Pancreas (tissue), 10 donors: ENCODE results near the gene TMEM233. TPM values are rescaled to one million over a fixed set of nuclear protein-coding genes. Genes with fewer than 3 reads are reported as not detected.
"Not testable (repeated sequence)": the region's sequence is repeated elsewhere in the genome, so short reads cannot be mapped to it uniquely, and the experiment has no call there.

Experiments
- ATAC-seq, 4 donors: fragments of 200-7000 bp; cut with Tn5 transposase; one replicate each; pipeline versions ENCODE4 v1.8.0 to v1.9.1; 2020; ENCODE audit warnings: mild to moderate bottlenecking in 4 of 4, moderate library complexity in 4 of 4
- DNase-seq, 6 donors: peaks; one replicate each; pipeline ENCODE4 v3.0.0-alpha.2; 2020
- FAIRE-seq: peaks from 2 replicates; lab custom pipeline; 2012; peaks lifted over from hg19 to GRCh38; lab: Jason Lieb, UNC
- H3K27ac ChIP-seq, 4 donors: fragments of 200-600 bp; sonication (generic); 1 replicate in 3 of 4; 2 replicates in 1 of 4; pipeline versions ENCODE4 v1.5.0 to v1.8.0; 2020
- H3K27me3 ChIP-seq, 4 donors: fragments of 200-600 bp; one replicate each; pipeline ENCODE4 v1.8.0; 2021
- H3K36me3 ChIP-seq, 3 donors: fragments of 200-600 bp; sonication (generic) in 1 of 3; one replicate each; pipeline versions ENCODE4 v1.5.0 to v1.8.0; 2020 to 2021
- H3K4me1 ChIP-seq, 3 donors: fragments of 200-600 bp; one replicate each; pipeline ENCODE4 v1.8.0; 2021
- H3K4me3 ChIP-seq, 4 donors: fragments of 200-600 bp; sonication (generic) in 2 of 4; one replicate each; pipeline versions ENCODE4 v1.5.0 to v1.8.0; 2020 to 2021
- H3K9me3 ChIP-seq, 4 donors: fragments of 200-600 bp; one replicate each; pipeline ENCODE4 v1.8.0; 2021
- WGBS, 2 donors: extraction: QIAGEN DNeasy Blood & Tissue Kit; methylation state at CpG; one replicate each; pipeline ENCODE4 v1.1.7; 2013; 5-methylcytosine and 5-hydroxymethylcytosine counted together
- intact Hi-C, 3 donors: fragments of 100-400 bp; cut with DNase I; formaldehyde crosslinking; loops; one replicate each; pipeline versions ENCODE4 v1.11.1 to v1.14.2; 2022
- polyA plus RNA-seq, 2 donors: library from polyadenylated mRNA; stranded (reverse); fragments of 200-250 nt; gene quantifications; one replicate each; pipeline ENCODE4 v1.2.3, GENCODE V29; 2013
- total RNA-seq, 6 donors: library from RNA; stranded (reverse); fragmentation: NEBNext Ultra II Directional in 4 of 6; extraction: Animal tissue kit (Norgen Biotek cat#: 25700) in 4 of 6; gene quantifications; one replicate each; pipeline versions ENCODE4 v1.2.1 to v1.2.4, GENCODE V29; 2021 to 2023
- TF ChIP-seq, protein P1 (sequence below), 4 donors: fragments of 200-600 bp; sonication (generic) in 3 of 4; IDR thresholded peaks; one replicate each; pipeline versions ENCODE4 v1.5.0 to v1.8.0; 2021; ENCODE audit warnings: antibody characterized with exemption in 4 of 4
- donor health status: healthy with polysubstance abuse.
- donor health status: DM: no; HTN: no; CAD: no; lungs with moderate emphysema.
- donor health status: DM: no; HTN: no; CAD: no.
- donor health status: control.
- donor health status: control.
- donor health status: Bipolar disorder and iron deficiency.
- donor health status: DM: yes; HTN: yes; CAD: no.
- donor health status: DM: no; HTN: no; CAD: no.
- donor health status: DM: no; HTN: no; CAD: no.
- donor health status: DM: yes; HTN: yes; CAD: no.

TMEM233 gene
- total and polyA plus RNA-seq, 8 donors, result 0.05 to 0.52 (median 0.07) TPM; not detected in 2

DNA sequence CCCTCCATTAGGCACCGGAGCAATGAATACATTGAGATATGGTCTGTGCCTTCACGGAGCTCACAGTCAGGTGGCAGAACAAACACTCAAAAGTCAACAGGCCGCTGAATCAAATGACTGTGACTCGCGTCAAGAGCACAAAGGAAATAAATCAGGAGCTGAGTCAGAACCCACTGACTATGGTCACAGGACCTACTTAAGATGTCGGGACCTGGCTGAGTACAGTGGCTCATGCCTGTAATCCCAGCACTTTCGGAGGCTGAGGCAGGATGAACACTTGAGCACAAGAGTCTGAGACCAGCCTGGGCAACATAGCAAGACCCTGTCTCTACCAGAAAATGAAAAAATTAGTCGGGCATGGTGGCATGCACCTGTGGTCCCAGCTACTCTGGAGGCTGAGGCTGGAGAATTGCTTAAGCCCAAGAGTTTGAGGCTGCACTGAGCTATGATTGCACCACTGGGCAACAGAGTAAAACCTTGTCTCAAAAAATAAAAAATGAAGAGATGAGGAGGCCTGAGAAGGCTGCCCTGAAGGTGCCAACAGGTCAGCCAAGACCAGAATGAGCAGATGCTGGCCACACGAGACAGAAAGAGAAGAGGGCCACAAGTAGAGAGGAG is 19.9 kb downstream of the TMEM233 start:
- Histone ChIP-seq H3K4me3 (no peak overlapping the region), H3K36me3 (no peaks in the 10 kb centered on the region), H3K27ac (no peak overlapping the region), H3K4me1 (no peaks in the 10 kb centered on the region), H3K27me3 (no peaks in the 10 kb centered on the region), H3K9me3 (no peaks in the 10 kb centered on the region)
- ATAC-seq (peak in 1 of 4 donors; percentile 14), FAIRE-seq (no peak), DNase-seq (no peak)
- 34 to 37% methylated on average over 9 of the region's 9 CpGs for WGBS, 2 donors
- intact Hi-C loops, result no loop called here
- TF ChIP-seq, protein P1, sequence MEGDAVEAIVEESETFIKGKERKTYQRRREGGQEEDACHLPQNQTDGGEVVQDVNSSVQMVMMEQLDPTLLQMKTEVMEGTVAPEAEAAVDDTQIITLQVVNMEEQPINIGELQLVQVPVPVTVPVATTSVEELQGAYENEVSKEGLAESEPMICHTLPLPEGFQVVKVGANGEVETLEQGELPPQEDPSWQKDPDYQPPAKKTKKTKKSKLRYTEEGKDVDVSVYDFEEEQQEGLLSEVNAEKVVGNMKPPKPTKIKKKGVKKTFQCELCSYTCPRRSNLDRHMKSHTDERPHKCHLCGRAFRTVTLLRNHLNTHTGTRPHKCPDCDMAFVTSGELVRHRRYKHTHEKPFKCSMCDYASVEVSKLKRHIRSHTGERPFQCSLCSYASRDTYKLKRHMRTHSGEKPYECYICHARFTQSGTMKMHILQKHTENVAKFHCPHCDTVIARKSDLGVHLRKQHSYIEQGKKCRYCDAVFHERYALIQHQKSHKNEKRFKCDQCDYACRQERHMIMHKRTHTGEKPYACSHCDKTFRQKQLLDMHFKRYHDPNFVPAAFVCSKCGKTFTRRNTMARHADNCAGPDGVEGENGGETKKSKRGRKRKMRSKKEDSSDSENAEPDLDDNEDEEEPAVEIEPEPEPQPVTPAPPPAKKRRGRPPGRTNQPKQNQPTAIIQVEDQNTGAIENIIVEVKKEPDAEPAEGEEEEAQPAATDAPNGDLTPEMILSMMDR (IDR thresholded peaks at IDR 0.05), result no peak

- Histone ChIP-seq H3K4me1 (no peaks in the 10 kb centered on the region), H3K36me3 (no peaks in the 10 kb centered on the region), H3K9me3 (no peaks in the 10 kb centered on the region), H3K27ac (no peak overlapping the region), H3K4me3 (no peak overlapping the region), H3K27me3 (no peaks in the 10 kb centered on the region)
- no peak for ATAC-seq
- intact Hi-C loops, result no loop called here
- TF ChIP-seq, protein P1 (IDR thresholded peaks at IDR 0.05), result no peak
- no peak for DNase-seq
- no peak for FAIRE-seq
Observed at GRCh38 chr12:119614705-119615104, 21.1 kb downstream of the TMEM233 start.

DNA sequence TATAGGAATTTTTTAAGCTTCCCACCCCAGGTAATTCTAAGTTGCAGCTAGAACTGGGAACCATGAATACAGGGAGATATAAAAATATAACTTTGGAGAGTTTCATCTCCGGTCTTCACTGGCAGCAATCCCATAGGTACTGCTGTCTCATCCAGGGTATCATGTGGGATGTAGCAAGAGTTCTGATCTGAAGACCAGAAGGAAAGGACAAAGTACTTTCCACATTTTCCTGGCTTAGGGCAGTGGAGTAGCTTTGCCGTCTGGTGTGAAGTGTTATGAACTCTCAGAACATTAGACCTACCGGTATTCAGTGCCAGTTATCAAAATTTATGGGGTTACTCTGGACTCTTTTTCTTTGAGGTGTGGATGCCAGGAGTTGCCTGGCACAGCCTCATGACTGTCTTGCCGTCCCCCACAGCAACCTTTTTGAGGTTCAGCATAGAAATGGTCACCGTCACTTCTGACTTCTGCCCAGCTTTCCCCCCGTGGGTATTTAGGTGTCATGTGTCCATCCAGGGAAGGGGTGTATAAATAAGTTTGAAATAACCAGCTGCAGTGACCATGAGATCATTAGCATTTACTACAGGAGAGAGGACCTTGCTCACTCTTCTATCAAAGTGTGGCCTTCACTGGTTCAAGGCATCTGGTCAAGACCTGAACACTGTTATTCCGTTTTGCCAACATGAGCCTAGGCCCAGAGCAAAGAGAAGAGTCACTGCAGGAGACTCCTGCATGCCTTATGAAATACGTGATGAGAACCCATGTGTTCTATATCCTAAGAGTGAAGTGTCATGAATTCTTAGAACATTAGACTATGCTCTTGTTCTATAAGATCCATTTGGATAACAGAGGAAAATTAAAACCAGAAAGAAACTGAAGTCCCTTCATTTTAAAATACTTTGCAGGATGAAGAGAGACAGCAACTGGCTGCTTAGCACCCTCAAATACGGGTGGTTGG is 22.2 kb downstream of the TMEM233 start:
- no peak overlapping the region for H3K27ac ChIP-seq
- no peaks in the 10 kb centered on the region for H3K4me1 ChIP-seq
- 64 to 71% methylated on average over 9 of the region's 9 CpGs for WGBS, 2 donors
- TF ChIP-seq, protein P1 (IDR thresholded peaks at IDR 0.05), result no peak
- H3K4me3 ChIP-seq, result no peak overlapping the region
- H3K36me3 ChIP-seq, result no peaks in the 10 kb centered on the region
- ATAC-seq (no peak), FAIRE-seq (no peak), DNase-seq (no peak)
- no peaks in the 10 kb centered on the region for H3K9me3 ChIP-seq
- H3K27me3 ChIP-seq, result no peaks in the 10 kb centered on the region
- intact Hi-C loops, result no loop called here

GRCh38 chr12:119618328-119618896 is 24.8 kb downstream of the TMEM233 start:
- DNase-seq, H3K9me3 ChIP-seq, H3K4me3 ChIP-seq, H3K27ac ChIP-seq, ATAC-seq, H3K36me3 ChIP-seq, H3K27me3 ChIP-seq, H3K4me1 ChIP-seq, FAIRE-seq, intact Hi-C loops: not testable (repeated sequence)
- WGBS, 2 donors, result 86 to 91% methylated on average over 1 of the region's 1 CpG

GRCh38 chr12:119620490-119620889 is 26.9 kb downstream of the TMEM233 start:
- Histone ChIP-seq H3K27ac (no peak overlapping the region), H3K4me3 (no peak overlapping the region), H3K27me3 (no peaks in the 10 kb centered on the region), H3K4me1 (no peaks in the 10 kb centered on the region), H3K36me3 (no peaks in the 10 kb centered on the region), H3K9me3 (no peaks in the 10 kb centered on the region)
- TF ChIP-seq, protein P1 (IDR thresholded peaks at IDR 0.05), result no peak
- DNase-seq (no peak), FAIRE-seq (no peak), ATAC-seq (no peak)
- intact Hi-C loops, result no loop called here
- 49 to 66% methylated on average over 1 of the region's 1 CpG for WGBS, 2 donors
